ENCODE results near the gene SEMA4F.

DNA sequence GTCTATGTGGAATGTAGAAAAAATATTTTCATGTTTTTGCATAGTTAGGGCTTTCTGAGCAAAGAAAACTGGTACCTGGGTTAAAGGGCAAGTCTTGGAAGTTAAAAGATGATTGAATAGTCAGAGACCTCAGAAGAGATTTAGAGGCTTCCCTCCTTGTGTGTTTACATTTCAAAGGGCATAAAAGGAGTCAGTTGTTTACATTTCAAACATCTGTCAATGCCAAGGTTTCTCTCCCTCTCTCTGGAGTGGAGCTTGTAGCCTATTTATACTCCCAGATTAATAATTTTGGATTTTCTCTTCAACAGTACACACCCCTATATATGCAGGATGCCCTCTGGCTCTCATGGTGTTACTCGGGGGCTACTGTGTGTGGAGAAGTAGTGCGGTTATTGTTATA lies 14.5 kb upstream of the SEMA4F start:
- TF ChIP-seq, protein P1, sequence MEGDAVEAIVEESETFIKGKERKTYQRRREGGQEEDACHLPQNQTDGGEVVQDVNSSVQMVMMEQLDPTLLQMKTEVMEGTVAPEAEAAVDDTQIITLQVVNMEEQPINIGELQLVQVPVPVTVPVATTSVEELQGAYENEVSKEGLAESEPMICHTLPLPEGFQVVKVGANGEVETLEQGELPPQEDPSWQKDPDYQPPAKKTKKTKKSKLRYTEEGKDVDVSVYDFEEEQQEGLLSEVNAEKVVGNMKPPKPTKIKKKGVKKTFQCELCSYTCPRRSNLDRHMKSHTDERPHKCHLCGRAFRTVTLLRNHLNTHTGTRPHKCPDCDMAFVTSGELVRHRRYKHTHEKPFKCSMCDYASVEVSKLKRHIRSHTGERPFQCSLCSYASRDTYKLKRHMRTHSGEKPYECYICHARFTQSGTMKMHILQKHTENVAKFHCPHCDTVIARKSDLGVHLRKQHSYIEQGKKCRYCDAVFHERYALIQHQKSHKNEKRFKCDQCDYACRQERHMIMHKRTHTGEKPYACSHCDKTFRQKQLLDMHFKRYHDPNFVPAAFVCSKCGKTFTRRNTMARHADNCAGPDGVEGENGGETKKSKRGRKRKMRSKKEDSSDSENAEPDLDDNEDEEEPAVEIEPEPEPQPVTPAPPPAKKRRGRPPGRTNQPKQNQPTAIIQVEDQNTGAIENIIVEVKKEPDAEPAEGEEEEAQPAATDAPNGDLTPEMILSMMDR (conservative IDR thresholded peaks at IDR 0.05; ENCODE audit: low read length), result no peak
- TF ChIP-seq EZH2phosphoT487 (IDR thresholded peaks at IDR 0.05; ENCODE audit: borderline replicate concordance, low read depth, low read length), result no peak
